Stimulated activated CD8-positive, alpha-beta memory T cell treated with anti-CD3 and anti-CD28 coated beads, Interleukin-7, amount 100 ng/mL, for 24 hours (primary cell): ENCODE measurements around the gene CYB561A3.

Source experiments
- DNase-seq: peaks from one replicate; pipeline ENCODE4 v3.0.0-alpha.2; 2020; ENCODE audit warnings: low read depth

CYB561A3 gene

GRCh38 chr11:61325649-61326414, 35.9 kb downstream of the CYB561A3 start:
- no peak for DNase-seq

DNA sequence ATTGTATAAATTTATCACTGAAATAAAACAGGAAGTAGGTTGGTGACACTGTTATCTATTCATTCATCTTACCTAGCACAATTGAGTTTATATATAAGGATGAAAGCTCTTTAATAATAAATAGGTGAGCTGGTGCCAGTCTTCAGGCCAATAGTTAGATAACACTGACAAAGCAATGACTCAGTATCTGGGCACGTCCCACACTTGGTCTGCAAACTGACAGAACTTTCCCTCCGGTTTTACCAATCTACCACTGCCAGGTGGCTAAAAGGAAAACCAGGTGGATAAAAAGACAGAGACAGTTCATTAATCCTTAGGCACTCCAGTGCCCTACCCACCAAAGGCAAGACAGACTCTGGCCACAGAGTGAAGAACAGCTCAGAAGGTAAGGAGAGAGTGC, 46.4 kb downstream of the CYB561A3 start:
- no peak for DNase-seq

DNA sequence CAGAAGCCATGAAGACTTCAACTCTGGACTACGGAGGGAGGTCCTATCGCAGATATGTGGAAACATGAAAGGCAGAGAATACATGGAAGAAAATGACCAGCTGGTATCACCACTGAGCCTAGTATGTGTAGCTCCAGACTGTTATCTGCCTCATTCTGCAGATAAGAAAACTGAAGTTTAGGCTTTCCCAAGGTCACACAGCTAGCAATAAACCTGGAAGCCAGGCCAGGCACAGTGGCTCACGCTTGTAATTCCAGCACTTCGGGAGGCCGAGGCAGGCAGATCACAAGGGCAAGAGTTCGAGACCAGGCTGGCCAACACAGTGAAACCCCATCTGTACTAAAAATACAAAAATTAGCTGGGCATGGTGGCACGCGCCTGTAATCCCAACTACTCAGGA, 50.9 kb downstream of the CYB561A3 start:
- DNase-seq: no peak

GRCh38 chr11:61309739-61310138, 51.9 kb downstream of the CYB561A3 start:
- DNase-seq: no peak

- DNase-seq: no peak
Measured at GRCh38 chr11:61309141-61309540, 52.5 kb downstream of the CYB561A3 start.

- DNase-seq: no peak
Measured at GRCh38 chr11:61307354-61307753, 54.3 kb downstream of the CYB561A3 start.

- DNase-seq: no peak
Measured at GRCh38 chr11:61306221-61306620, 55.5 kb downstream of the CYB561A3 start.

GRCh38 chr11:61305417-61305816, 56.3 kb downstream of the CYB561A3 start:
- no peak for DNase-seq

DNA sequence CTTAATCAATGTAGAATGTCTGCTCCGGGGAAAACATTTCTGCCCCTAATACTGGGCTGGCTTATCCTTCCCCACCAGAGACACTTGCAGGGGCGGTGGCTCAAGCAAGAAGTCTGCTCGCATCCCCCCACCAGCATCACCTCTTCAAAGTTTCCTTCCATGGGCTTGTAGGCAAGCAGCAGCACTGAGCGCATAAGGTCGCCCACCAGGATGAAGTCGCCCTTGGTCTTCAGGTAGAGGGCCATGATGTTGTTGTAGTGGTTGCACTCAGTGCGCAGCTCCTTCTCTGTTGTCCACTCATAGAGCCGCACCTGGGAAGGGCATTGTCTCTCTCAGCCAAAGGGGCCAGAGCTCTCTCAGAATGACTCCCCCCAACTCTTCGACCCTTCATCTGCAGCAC, 58.0 kb downstream of the CYB561A3 start:
- no peak for DNase-seq

DNA sequence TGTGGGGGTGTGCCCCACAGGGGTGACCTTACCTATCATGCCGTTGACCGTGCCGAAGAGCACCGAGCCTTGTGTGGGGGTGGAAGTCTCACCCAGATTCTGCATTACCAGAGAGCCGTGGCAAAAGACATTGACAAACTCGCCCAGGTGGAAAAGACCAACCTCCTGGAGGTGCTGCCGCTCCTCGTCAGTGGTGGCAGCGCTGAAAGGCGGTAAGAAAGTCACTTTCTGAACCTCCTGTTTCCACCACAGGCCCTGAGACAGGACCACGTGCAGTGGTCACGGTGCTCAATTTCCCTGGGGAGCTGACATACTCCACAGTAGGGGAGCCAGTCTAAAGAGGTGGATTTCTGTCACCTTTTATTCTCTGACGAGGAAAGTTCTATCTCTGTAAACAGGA, 59.1 kb downstream of the CYB561A3 start:
- no peak for DNase-seq
